ENCODE data around the gene SHMT2. TPM values are rescaled to one million over a fixed set of nuclear protein-coding genes. Genes with fewer than 3 reads are reported as not detected.
"Not testable (repeated sequence)": the region's sequence is repeated elsewhere in the genome, so short reads cannot be mapped to it uniquely, and the experiment has no call there.

The SHMT2 gene
- total RNA-seq, 1 donor from 2014 or later: 54.0 TPM

GRCh38 chr12:57278465-57279381 is 49.2 kb downstream of the SHMT2 start:
- Histone ChIP-seq H3K27me3 (no peaks in the 10 kb centered on the region), H3K4me1 (no peaks in the 10 kb centered on the region), H3K36me3 (peaks cover 0 to 41% of the 10 kb centered on the region in 2 donors), H3K27ac (no peak overlapping the region), H3K9me3 (no peaks in the 10 kb centered on the region), H3K4me3 (no peak overlapping the region)
- intact Hi-C loops (cut with DNase I): no loop called here
- DNase-seq (ENCODE audit: extremely low spot score in 2 of 2): no peak
- TF ChIP-seq, protein P1, sequence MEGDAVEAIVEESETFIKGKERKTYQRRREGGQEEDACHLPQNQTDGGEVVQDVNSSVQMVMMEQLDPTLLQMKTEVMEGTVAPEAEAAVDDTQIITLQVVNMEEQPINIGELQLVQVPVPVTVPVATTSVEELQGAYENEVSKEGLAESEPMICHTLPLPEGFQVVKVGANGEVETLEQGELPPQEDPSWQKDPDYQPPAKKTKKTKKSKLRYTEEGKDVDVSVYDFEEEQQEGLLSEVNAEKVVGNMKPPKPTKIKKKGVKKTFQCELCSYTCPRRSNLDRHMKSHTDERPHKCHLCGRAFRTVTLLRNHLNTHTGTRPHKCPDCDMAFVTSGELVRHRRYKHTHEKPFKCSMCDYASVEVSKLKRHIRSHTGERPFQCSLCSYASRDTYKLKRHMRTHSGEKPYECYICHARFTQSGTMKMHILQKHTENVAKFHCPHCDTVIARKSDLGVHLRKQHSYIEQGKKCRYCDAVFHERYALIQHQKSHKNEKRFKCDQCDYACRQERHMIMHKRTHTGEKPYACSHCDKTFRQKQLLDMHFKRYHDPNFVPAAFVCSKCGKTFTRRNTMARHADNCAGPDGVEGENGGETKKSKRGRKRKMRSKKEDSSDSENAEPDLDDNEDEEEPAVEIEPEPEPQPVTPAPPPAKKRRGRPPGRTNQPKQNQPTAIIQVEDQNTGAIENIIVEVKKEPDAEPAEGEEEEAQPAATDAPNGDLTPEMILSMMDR (IDR thresholded peaks at IDR 0.05): no peak
- TF ChIP-seq POLR2A (IDR thresholded peaks at IDR 0.05): no peak
- no peak for TF ChIP-seq POLR2AphosphoS5 (IDR thresholded peaks at IDR 0.05; ENCODE audit: insufficient read depth in 1 of 2, low read depth in 1 of 2)

DNA sequence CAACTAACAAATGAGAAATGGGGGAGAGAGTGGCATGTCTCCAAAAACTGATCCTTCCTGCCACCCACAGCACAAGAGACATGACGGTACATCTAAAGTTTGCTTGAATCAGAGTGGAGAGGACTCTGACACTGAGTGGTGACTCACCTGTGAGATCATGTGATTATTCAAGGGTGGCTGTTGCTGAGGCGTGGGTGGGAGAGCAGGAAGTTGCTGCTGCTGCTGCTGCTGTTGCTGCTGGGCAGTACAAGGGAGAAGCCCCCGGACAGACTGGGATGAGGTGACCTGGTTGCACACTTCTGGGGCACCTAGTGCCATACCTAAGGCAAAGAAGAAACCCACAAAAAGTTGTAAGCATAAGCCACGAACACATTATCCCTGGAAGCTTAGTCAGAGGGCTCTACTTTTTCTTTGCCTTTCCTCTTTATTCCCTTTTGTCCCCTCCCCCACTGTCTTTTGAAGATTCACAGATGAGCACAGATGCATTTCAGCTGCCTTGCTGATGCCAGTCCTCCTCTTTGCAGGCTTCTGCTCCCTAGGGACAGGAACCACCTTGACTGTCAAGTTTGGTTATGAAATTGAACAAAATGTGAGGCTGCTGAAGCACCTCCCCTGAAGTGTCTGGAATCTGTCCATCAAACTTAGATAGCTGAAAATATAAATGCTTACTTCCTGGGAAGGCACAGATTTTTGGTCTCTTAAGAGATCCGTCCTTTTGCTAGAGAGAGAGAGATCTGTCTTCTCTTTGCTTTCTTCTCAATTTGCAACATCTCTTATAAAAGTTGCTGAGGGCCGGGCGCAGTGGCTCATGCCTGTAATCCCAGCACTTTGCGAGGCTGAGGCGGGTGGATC is 50.9 kb downstream of the SHMT2 start:
- no peak for DNase-seq (ENCODE audit: extremely low spot score in 2 of 2)
- Histone ChIP-seq H3K27ac (peak overlapping the region; percentile 40), H3K9me3 (no peaks in the 10 kb centered on the region), H3K4me1 (no peaks in the 10 kb centered on the region), H3K27me3 (no peaks in the 10 kb centered on the region), H3K36me3 (peaks cover 0 to 39% of the 10 kb centered on the region in 2 donors), H3K4me3 (no peak overlapping the region)
- TF ChIP-seq POLR2A (IDR thresholded peaks at IDR 0.05) (no peak), POLR2AphosphoS5 (IDR thresholded peaks at IDR 0.05; ENCODE audit: insufficient read depth in 1 of 2, low read depth in 1 of 2) (peak in 1 of 2 donors; percentile 64)
- TF ChIP-seq, protein P1 (IDR thresholded peaks at IDR 0.05): no peak
- intact Hi-C loops (cut with DNase I): no loop called here

DNA sequence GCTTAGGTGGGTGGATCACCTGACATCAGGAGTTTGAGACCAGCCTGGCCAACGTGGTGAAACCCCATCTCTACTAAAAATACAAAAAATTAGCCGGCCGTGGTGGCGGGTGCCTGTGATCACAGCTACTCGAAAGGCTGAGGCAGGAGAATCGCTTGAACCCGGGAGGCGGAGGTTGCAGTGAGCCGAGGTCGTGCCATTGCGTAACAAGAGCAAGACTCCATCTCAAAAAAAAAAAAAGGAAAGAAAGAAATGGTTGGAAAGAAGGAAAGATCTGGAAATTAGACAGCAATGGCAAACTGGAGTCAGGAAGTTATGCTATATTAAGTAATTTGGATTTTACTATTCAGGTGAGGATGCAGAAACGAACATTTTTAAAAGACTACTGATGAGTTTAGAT is 52.6 kb downstream of the SHMT2 start:
- intact Hi-C loops (cut with DNase I); H3K4me3 ChIP-seq: not testable (repeated sequence)

More for the DNA sequence above, 52.6 kb downstream of the SHMT2 start:
- H3K36me3 ChIP-seq: peaks cover 0 to 35% of the 10 kb centered on the region in 2 donors
- DNase-seq (ENCODE audit: extremely low spot score in 2 of 2); H3K4me1 ChIP-seq; H3K27ac ChIP-seq; H3K9me3 ChIP-seq; H3K27me3 ChIP-seq: not testable (repeated sequence)

MicroRNAs encoded within 50 kb of the gene (microRNA counts, 767-probe panel; counts per million panel counts)
- microRNA hsa-miR-1228-3p: 238 to 261 counts per million in 2 donors

Small RNA genes within 50 kb of the gene (microRNA-seq; reads per million reads assigned to microRNA genes)
- not detected for gene MIR1228 (ENCODE audit: borderline number of aligned reads, borderline replicate concordance)

Small RNA genes within 50 kb of the gene (small RNA-seq; reads per million reads assigned to genes)
- gene MIR1228: not detected

Other genes with a start within 250 kb of the SHMT2 start
- gene ZBTB39, start 223.2 kb upstream of the SHMT2 start, total RNA-seq: 6.1 TPM
- gene TAC3, start 213.2 kb upstream of the SHMT2 start, total RNA-seq: not detected
- gene MYO1A, start 179.6 kb upstream of the SHMT2 start, total RNA-seq: 1.2 TPM
- 7.1 TPM for gene NEMP1, start 150.9 kb upstream of the SHMT2 start, total RNA-seq
- 34.4 TPM for gene NAB2, start 140.6 kb upstream of the SHMT2 start, total RNA-seq
- 146 TPM for gene STAT6, start 118.3 kb upstream of the SHMT2 start, total RNA-seq
- gene LRP1, start 101.2 kb upstream of the SHMT2 start, total RNA-seq: 477 TPM
- not detected for gene LRP1-AS, start 82.1 kb upstream of the SHMT2 start, total RNA-seq
- 3.2 TPM for gene NXPH4, start 12.9 kb upstream of the SHMT2 start, total RNA-seq
- gene STAC3, start 21.5 kb downstream of the SHMT2 start, total RNA-seq: 0.74 TPM
- gene R3HDM2, start 201.3 kb downstream of the SHMT2 start, total RNA-seq: 44.2 TPM
- gene INHBC, start 205.1 kb downstream of the SHMT2 start, total RNA-seq: not detected
- not detected for gene INHBE, start 225.6 kb downstream of the SHMT2 start, total RNA-seq
- gene GLI1, start 230.1 kb downstream of the SHMT2 start, total RNA-seq: 0.25 TPM